ENCODE measurements around the gene CHSY1. TPM values are rescaled to one million over a fixed set of nuclear protein-coding genes. Genes with fewer than 3 reads are reported as not detected.

Gene CHSY1
- total and polyA plus RNA-seq, 2 of the 13 experiments (the other 11 are each of a cell fraction or from before 2014, with no cell fraction given): 13.3 to 13.7 TPM

GRCh38 chr15:101251830-101252820, at the start of gene CHSY1 (continued):
- TF ChIP-seq TFDP1 (CRISPR knock-in tag; IDR thresholded peaks at IDR 0.05; ENCODE audit: borderline replicate concordance) (peak; percentile 51; the same call in 1 of the 2 replicates), ZNF263 (CRISPR knock-in tag; IDR thresholded peaks at IDR 0.05) (no peak), SAFB2 (CRISPR knock-in tag; IDR thresholded peaks at IDR 0.05; ENCODE audit: borderline replicate concordance, low read depth) (no peak), ZNF446 (CRISPR knock-in tag; IDR thresholded peaks at IDR 0.05) (0 out of 2 replicates have a peak, but pooled peaks have one; percentile 19), PAF1 (CRISPR knock-in tag; IDR thresholded peaks at IDR 0.05) (no peak), THAP11 (CRISPR knock-in tag; IDR thresholded peaks at IDR 0.05) (peak; percentile 64), MAFK (conservative IDR thresholded peaks at IDR 0.05 in 1 of 2, IDR thresholded peaks at IDR 0.05 in 1 of 2; ENCODE audit: low read length in 2 of 2) (no peak), ZFP90 (CRISPR knock-in tag; IDR thresholded peaks at IDR 0.05; ENCODE audit: borderline replicate concordance) (no peak), PRPF4 (IDR thresholded peaks at IDR 0.05; ENCODE audit: low read depth, low read length, poor library complexity, severe bottlenecking) (no peak), SMYD3 (CRISPR knock-in tag; IDR thresholded peaks at IDR 0.05) (no peak), HOXA3 (CRISPR knock-in tag; IDR thresholded peaks at IDR 0.05) (peak; percentile 76), MEF2D (CRISPR knock-in tag; IDR thresholded peaks at IDR 0.05) (no peak), ZNF17 (CRISPR knock-in tag; IDR thresholded peaks at IDR 0.05) (no peak), PATZ1 (CRISPR knock-in tag; IDR thresholded peaks at IDR 0.05) (peak; percentile 59), ZNF749 (CRISPR knock-in tag; IDR thresholded peaks at IDR 0.05; ENCODE audit: borderline replicate concordance) (no peak), BCL6 (CRISPR knock-in tag; IDR thresholded peaks at IDR 0.05) (peak; percentile 45; the same call in 1 of the 2 replicates), SNRNP70 (IDR thresholded peaks at IDR 0.05; ENCODE audit: low read depth, low read length) (no peak), MTF1 (CRISPR knock-in tag; IDR thresholded peaks at IDR 0.05) (no peak), ZNF563 (CRISPR knock-in tag; IDR thresholded peaks at IDR 0.05) (peak; percentile 26; the same call in 1 of the 2 replicates), ZNF552 (CRISPR knock-in tag; IDR thresholded peaks at IDR 0.05; ENCODE audit: borderline replicate concordance) (no peak), ZNF124 (CRISPR knock-in tag; IDR thresholded peaks at IDR 0.05) (no peak), ZBTB14 (CRISPR knock-in tag; IDR thresholded peaks at IDR 0.05) (peak; percentile 57; the same call in 1 of the 2 replicates), YY1 (IDR thresholded peaks at IDR 0.05; ENCODE audit: insufficient read depth, insufficient replicate concordance, low read depth, low read length) (peak; percentile 83), ZNF891 (CRISPR knock-in tag; IDR thresholded peaks at IDR 0.05) (peak; percentile 40; the same call in 1 of the 2 replicates), ZNF543 (CRISPR knock-in tag; IDR thresholded peaks at IDR 0.05) (0 out of 2 replicates have a peak, but pooled peaks have one; percentile 31), MYC (CRISPR knock-in tag; IDR thresholded peaks at IDR 0.05; ENCODE audit: borderline replicate concordance) (peak; percentile 72; the same call in 1 of the 2 replicates)

Measured in HepG2 (cell line).